CD14-positive monocyte (primary cell): ENCODE data around the gene CA4. TPM values are rescaled to one million over a fixed set of nuclear protein-coding genes. Genes with fewer than 3 reads are reported as not detected.

Source experiments
- DNase-seq, 3 donors: peaks; one replicate each; pipeline ENCODE4 v3.0.0-alpha.2; 2011 to 2022
- H2AFZ ChIP-seq: 2 replicates; pipeline ENCODE4 v1.6.0; 2012; ENCODE audit warnings: mild to moderate bottlenecking, low read depth, low read length, inconsistent platforms; ENCODE audit not compliant: insufficient read depth, poor library complexity, severe bottlenecking
- H3K27ac ChIP-seq, 2 donors: 1 replicate in 1 of 2; 2 replicates in 1 of 2; pipeline ENCODE4 v1.5.1; 2012 to 2013; ENCODE audit warnings: low read length in 2 of 2, control low read depth in 1 of 2, inconsistent platforms in 1 of 2, low read depth in 1 of 2, mild to moderate bottlenecking in 1 of 2
- H3K27me3 ChIP-seq, 2 donors: one replicate each; pipeline versions ENCODE4 v1.6.0 to v1.6.1; 2011 to 2013; ENCODE audit warnings: low read length in 2 of 2; ENCODE audit not compliant: control insufficient read depth in 2 of 2, insufficient read depth in 2 of 2
- H3K36me3 ChIP-seq, 2 donors: replicated peaks in 1 of 2; 1 replicate in 1 of 2; 2 replicates in 1 of 2; pipeline versions ENCODE4 v1.5.1 to v1.6.1; 2012 to 2013; ENCODE audit warnings: low read length in 2 of 2, control low read depth in 1 of 2, inconsistent platforms in 1 of 2, mild to moderate bottlenecking in 1 of 2; ENCODE audit not compliant: insufficient read depth in 2 of 2, control insufficient read depth in 1 of 2
- H3K4me1 ChIP-seq, 2 donors: 1 replicate in 1 of 2; 2 replicates in 1 of 2; pipeline versions ENCODE4 v1.5.1 to v1.6.1; 2012 to 2013; ENCODE audit warnings: low read length in 2 of 2, control low read depth in 1 of 2, inconsistent platforms in 1 of 2, mild to moderate bottlenecking in 1 of 2, moderate library complexity in 1 of 2; ENCODE audit not compliant: insufficient read depth in 2 of 2, control insufficient read depth in 1 of 2
- H3K4me2 ChIP-seq: replicated peaks from 2 replicates; pipeline ENCODE3; 2012; ENCODE audit warnings: low read length, moderate library complexity, mild to moderate bottlenecking; ENCODE audit not compliant: poor library complexity, severe bottlenecking; ENCODE audit errors: extremely low read depth
- H3K4me3 ChIP-seq, 3 experiments: fragments of 200-600 bp in 1 of 3; sonication (generic) in 1 of 3; replicated peaks in 1 of 3; 1 replicate in 2 of 3; 2 replicates in 1 of 3; pipeline ENCODE4 v1.5.1; 2011 to 2013; ENCODE audit warnings: low read length in 3 of 3, mild to moderate bottlenecking in 3 of 3, control low read depth in 2 of 3, low read depth in 2 of 3, inconsistent platforms in 1 of 3, moderate library complexity in 1 of 3
- H3K79me2 ChIP-seq: 2 replicates; pipeline ENCODE4 v1.6.0; 2012; ENCODE audit warnings: mild to moderate bottlenecking, control low read depth, inconsistent platforms, low read length, moderate library complexity; ENCODE audit not compliant: insufficient read depth
- H3K9ac ChIP-seq: 2 replicates; pipeline ENCODE4 v1.6.0; 2017; ENCODE audit warnings: low read length, mild to moderate bottlenecking; ENCODE audit not compliant: insufficient read depth, poor library complexity, severe bottlenecking
- H3K9me3 ChIP-seq, 2 donors: replicated peaks in 1 of 2; 1 replicate in 1 of 2; 2 replicates in 1 of 2; pipeline versions ENCODE4 v1.5.1 to v1.6.1; 2012 to 2013; ENCODE audit warnings: low read length in 2 of 2, control low read depth in 1 of 2; ENCODE audit not compliant: control insufficient read depth in 1 of 2, insufficient read depth in 1 of 2
- H4K20me1 ChIP-seq: 2 replicates; pipeline ENCODE4 v1.6.0; 2012; ENCODE audit warnings: mild to moderate bottlenecking, low read length, control low read depth, moderate library complexity; ENCODE audit not compliant: insufficient read depth
- H3K27ac Mint-ChIP-seq, 7 donors: one replicate each; pipeline ENCODE4 v1.8.0; 2020; ENCODE audit warnings: mild to moderate bottlenecking in 7 of 7, mixed read lengths in 7 of 7, moderate library complexity in 6 of 7, inconsistent platforms in 2 of 7
- H3K27me3 Mint-ChIP-seq, 3 donors: one replicate each; pipeline ENCODE4 v1.8.0; 2021 to 2022; ENCODE audit warnings: low read depth in 3 of 3, mild to moderate bottlenecking in 3 of 3, mixed read lengths in 3 of 3, moderate library complexity in 3 of 3, inconsistent platforms in 1 of 3
- H3K36me3 Mint-ChIP-seq, 2 donors: one replicate each; pipeline ENCODE4 v1.8.0; 2020; ENCODE audit warnings: mixed read lengths in 2 of 2, inconsistent platforms in 1 of 2, mild to moderate bottlenecking in 1 of 2
- H3K4me1 Mint-ChIP-seq: one replicate; pipeline ENCODE4 v1.8.0; 2020; ENCODE audit warnings: mild to moderate bottlenecking, mixed read lengths
- H3K4me3 Mint-ChIP-seq, 2 donors: one replicate each; pipeline ENCODE4 v1.8.0; 2020; ENCODE audit warnings: mild to moderate bottlenecking in 2 of 2, mixed read lengths in 2 of 2, moderate library complexity in 1 of 2
- H3K9me3 Mint-ChIP-seq, 7 donors: one replicate each; pipeline ENCODE4 v1.8.0; 2020 to 2022; ENCODE audit warnings: mixed read lengths in 7 of 7, mild to moderate bottlenecking in 6 of 7, moderate library complexity in 6 of 7, inconsistent platforms in 2 of 7
- WGBS: methylation state at CpG from one replicate; pipeline ENCODE4 v1.1.5; 2013; ENCODE audit warnings: missing lambda C conversion rate; ENCODE audit not compliant: insufficient coverage; 5-methylcytosine and 5-hydroxymethylcytosine counted together
- intact Hi-C, 2 donors: fragments of 100-400 bp; cut with micrococcal nuclease; formaldehyde crosslinking; loops; one replicate each; pipeline versions ENCODE4 v1.15.0 to v1.15.1; 2023
- polyA plus RNA-seq, 3 donors: library from polyadenylated mRNA; depleted of rRNA in 1 of 3; unstranded in 2 of 3; stranded (reverse) in 1 of 3; fragments of 300-500 nt in 2 of 3; fragments of >200 nt in 1 of 3; fragmentation: Illumina TruSeq in 2 of 3; gene quantifications; 1 replicate in 2 of 3; 2 replicates in 1 of 3; pipeline ENCODE4 v1.2.3, GENCODE V29; 2012 to 2021
- TF ChIP-seq, protein P1 (sequence below): fragments of 200-600 bp; IDR thresholded peaks from one replicate; pipeline ENCODE4 v1.8.0; 2022; ENCODE audit warnings: antibody characterized with exemption, mild to moderate bottlenecking

CA4 gene
- polyA plus RNA-seq, 3 donors = not detected

DNA sequence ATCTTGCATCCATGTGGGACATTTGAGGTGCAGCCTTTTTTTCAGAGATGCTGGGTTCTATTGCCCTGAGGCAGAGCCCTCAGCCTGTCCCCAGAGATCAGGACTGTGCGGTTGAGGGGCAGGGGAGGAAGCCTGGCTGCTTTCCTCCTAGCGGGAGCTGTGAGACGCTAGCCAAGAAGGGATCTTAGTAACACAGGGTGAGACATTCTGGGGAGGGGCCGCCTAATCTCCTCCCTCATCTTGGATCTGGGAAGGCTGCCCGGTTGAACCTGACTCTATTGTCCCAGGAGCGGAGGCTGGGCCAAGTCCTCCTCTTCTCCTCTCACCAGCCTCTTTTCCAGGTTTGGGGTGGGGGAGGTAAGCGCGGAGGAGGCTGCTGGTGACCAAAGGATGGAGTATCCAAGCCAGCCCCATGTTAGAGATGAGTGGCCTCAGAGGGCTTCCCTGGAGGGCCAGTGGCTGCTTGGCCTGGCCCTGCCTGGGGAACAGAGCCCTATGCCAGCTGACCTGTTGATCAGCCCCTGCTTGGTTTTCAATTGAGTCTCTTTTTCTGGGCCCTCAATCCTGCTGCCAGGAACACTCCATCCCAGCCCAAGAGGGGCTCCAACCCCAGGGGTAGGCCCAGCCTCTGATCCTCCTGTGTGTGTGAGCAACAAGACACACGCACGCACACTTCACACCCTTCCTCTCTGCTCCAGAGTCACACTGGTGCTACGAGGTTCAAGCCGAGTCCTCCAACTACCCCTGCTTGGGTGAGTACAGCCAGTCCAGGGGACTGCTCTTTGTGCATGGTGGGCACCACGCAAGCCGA lies 5.0 kb downstream of the CA4 start:
- Histone ChIP-seq H3K27ac (no peak overlapping the region), H3K36me3 (no peaks in the 10 kb centered on the region), H3K4me2 (no peak overlapping the region), H3K27me3 (peaks cover 11 to 37% of the 10 kb centered on the region in 2 donors), H2AFZ (no peak overlapping the region), H4K20me1 (no peaks in the 10 kb centered on the region), H3K4me1 (peaks cover 0 to 13% of the 10 kb centered on the region in 2 donors), H3K4me3 (no peak overlapping the region), H3K9me3 (peaks cover 0 to 14% of the 10 kb centered on the region in 2 donors), H3K79me2 (no peaks in the 10 kb centered on the region), H3K9ac (no peak overlapping the region)
- H3K36me3 Mint-ChIP-seq = peaks cover 0 to 1% of the 10 kb centered on the region in 2 donors
- TF ChIP-seq, protein P1, sequence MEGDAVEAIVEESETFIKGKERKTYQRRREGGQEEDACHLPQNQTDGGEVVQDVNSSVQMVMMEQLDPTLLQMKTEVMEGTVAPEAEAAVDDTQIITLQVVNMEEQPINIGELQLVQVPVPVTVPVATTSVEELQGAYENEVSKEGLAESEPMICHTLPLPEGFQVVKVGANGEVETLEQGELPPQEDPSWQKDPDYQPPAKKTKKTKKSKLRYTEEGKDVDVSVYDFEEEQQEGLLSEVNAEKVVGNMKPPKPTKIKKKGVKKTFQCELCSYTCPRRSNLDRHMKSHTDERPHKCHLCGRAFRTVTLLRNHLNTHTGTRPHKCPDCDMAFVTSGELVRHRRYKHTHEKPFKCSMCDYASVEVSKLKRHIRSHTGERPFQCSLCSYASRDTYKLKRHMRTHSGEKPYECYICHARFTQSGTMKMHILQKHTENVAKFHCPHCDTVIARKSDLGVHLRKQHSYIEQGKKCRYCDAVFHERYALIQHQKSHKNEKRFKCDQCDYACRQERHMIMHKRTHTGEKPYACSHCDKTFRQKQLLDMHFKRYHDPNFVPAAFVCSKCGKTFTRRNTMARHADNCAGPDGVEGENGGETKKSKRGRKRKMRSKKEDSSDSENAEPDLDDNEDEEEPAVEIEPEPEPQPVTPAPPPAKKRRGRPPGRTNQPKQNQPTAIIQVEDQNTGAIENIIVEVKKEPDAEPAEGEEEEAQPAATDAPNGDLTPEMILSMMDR = no peak
- 90% methylated on average over 2 of the region's 14 CpGs for WGBS
- H3K4me3 Mint-ChIP-seq = no peak overlapping the region
- no peak for DNase-seq
- H3K9me3 Mint-ChIP-seq = peaks cover 0 to 12% (median 6%) of the 10 kb centered on the region in 7 donors
- intact Hi-C loops = no loop called here
- peaks cover 9% of the 10 kb centered on the region for H3K4me1 Mint-ChIP-seq
- peaks cover 43 to 47% (median 47%) of the 10 kb centered on the region in 3 donors for H3K27me3 Mint-ChIP-seq
- no peak overlapping the region for H3K27ac Mint-ChIP-seq

- Mint-ChIP-seq H3K36me3 (peaks cover 0 to 1% of the 10 kb centered on the region in 2 donors), H3K4me3 (no peak overlapping the region), H3K9me3 (peaks cover 0 to 9% (median 3%) of the 10 kb centered on the region in 7 donors), H3K27me3 (peaks cover 41 to 46% (median 41%) of the 10 kb centered on the region in 3 donors), H3K4me1 (peaks cover 6% of the 10 kb centered on the region), H3K27ac (no peak overlapping the region)
- TF ChIP-seq, protein P1 = no peak
- DNase-seq = no peak
- Histone ChIP-seq H3K27me3 (peaks cover 11 to 32% of the 10 kb centered on the region in 2 donors), H4K20me1 (no peaks in the 10 kb centered on the region), H3K4me1 (peaks cover 0 to 8% of the 10 kb centered on the region in 2 donors), H3K27ac (no peak overlapping the region), H3K9ac (no peak overlapping the region), H3K79me2 (no peaks in the 10 kb centered on the region), H3K9me3 (peaks cover 0 to 14% of the 10 kb centered on the region in 2 donors), H2AFZ (no peak overlapping the region), H3K4me3 (no peak overlapping the region), H3K36me3 (no peaks in the 10 kb centered on the region), H3K4me2 (no peak overlapping the region)
- 100% methylated on average over 2 of the region's 3 CpGs for WGBS
- intact Hi-C loops = no loop called here
Measured at GRCh38 chr17:60155427-60155814, 5.6 kb downstream of the CA4 start.
